SK-N-SH (cell line): ENCODE results near the gene MEI1. TPM values are rescaled to one million over a fixed set of nuclear protein-coding genes. Genes with fewer than 3 reads are reported as not detected.

Source experiments
- CTCF ChIA-PET: fragments of 300-600, 350-600 bp; formaldehyde crosslinking; extraction: SDS; loops from one replicate; lab custom pipeline; 2021; lab: Yijun Ruan, JAX
- POLR2A ChIA-PET: fragments of 350-600 bp; sonication (Branson Sonifier 250); formaldehyde crosslinking; extraction: SDS; loops from one replicate; lab custom pipeline; 2020; ENCODE audit warnings: antibody characterized with exemption, inconsistent platforms; lab: Yijun Ruan, JAX
- DNase-seq: peaks from one replicate; pipeline ENCODE4 v3.0.0; 2012
- H2AFZ ChIP-seq: fragments of 200-600 bp; sonication (generic); 2 replicates; pipeline ENCODE4 v1.8.1; 2016; ENCODE audit warnings: antibody characterized with exemption, mild to moderate bottlenecking, low read depth
- H3F3A ChIP-seq: fragments of 200-600 bp; sonication (generic); replicated peaks from 2 replicates; pipeline ENCODE3; 2016; ENCODE audit warnings: antibody characterized with exemption, mild to moderate bottlenecking; ENCODE audit not compliant: insufficient read depth
- H3K27ac ChIP-seq, 2 experiments: fragments of 200-500 bp in 1 of 2; fragments of 200-600 bp in 1 of 2; sonication (Bioruptor generic) in 1 of 2; sonication (generic), shearing (Covaris generic) in 1 of 2; 2 replicates each; pipeline versions ENCODE4 v1.5.1 to v1.6.1; 2014 to 2016; ENCODE audit warnings: low read depth in 2 of 2, inconsistent platforms in 1 of 2, low read length in 1 of 2, mild to moderate bottlenecking in 1 of 2, mixed read lengths in 1 of 2
- H3K27me3 ChIP-seq: fragments of 200-600 bp; sonication (generic), shearing (Covaris generic); 2 replicates; pipeline ENCODE4 v1.6.1; 2016; ENCODE audit warnings: mixed run types; ENCODE audit not compliant: insufficient read depth
- H3K36me3 ChIP-seq, 2 experiments: fragments of 200-500 bp in 1 of 2; fragments of 200-600 bp in 1 of 2; sonication (Bioruptor generic) in 1 of 2; sonication (generic) in 1 of 2; replicated peaks in 1 of 2; 2 replicates each; pipeline versions ENCODE3 to v1.5.1; 2014 to 2016; ENCODE audit warnings: low read length in 1 of 2, mild to moderate bottlenecking in 1 of 2; ENCODE audit not compliant: insufficient read depth in 2 of 2, control insufficient read depth in 1 of 2
- H3K4me1 ChIP-seq, 2 experiments: fragments of 200-500 bp in 1 of 2; fragments of 200-600 bp in 1 of 2; sonication (Bioruptor generic) in 1 of 2; sonication (generic), shearing (Covaris generic) in 1 of 2; 2 replicates each; pipeline versions ENCODE4 v1.5.1 to v1.6.1; 2014 to 2016; ENCODE audit warnings: low read depth in 1 of 2, low read length in 1 of 2, mixed run types in 1 of 2; ENCODE audit not compliant: insufficient read depth in 2 of 2, control insufficient read depth in 1 of 2
- H3K4me2 ChIP-seq: fragments of 200-600 bp; sonication (generic), shearing (Covaris generic); 2 replicates; pipeline ENCODE4 v1.6.1; 2017; ENCODE audit warnings: mixed run types
- H3K4me3 ChIP-seq, 2 experiments: fragments of 200-500 bp in 1 of 2; fragments of 200-600 bp in 1 of 2; sonication (Bioruptor generic) in 1 of 2; sonication (generic), shearing (Covaris generic) in 1 of 2; 2 replicates each; pipeline versions ENCODE4 v1.5.1 to v1.8.1; 2014 to 2016; ENCODE audit warnings: low read depth in 2 of 2, inconsistent platforms in 1 of 2, low read length in 1 of 2, mild to moderate bottlenecking in 1 of 2, mixed read lengths in 1 of 2, moderate library complexity in 1 of 2
- H3K79me2 ChIP-seq: fragments of 200-600 bp; sonication (generic); 2 replicates; pipeline ENCODE4 v1.8.1; 2017; ENCODE audit warnings: mild to moderate bottlenecking; ENCODE audit not compliant: insufficient read depth
- H3K9ac ChIP-seq: fragments of 200-600 bp; sonication (generic); 2 replicates; pipeline ENCODE4 v1.6.1; 2017; ENCODE audit warnings: mixed run types
- H3K9me2 ChIP-seq: fragments of 200-600 bp; sonication (generic); 2 replicates; pipeline ENCODE4 v1.6.1; 2017; ENCODE audit warnings: mixed run types
- H3K9me3 ChIP-seq: fragments of 200-600 bp; sonication (generic); 2 replicates; pipeline ENCODE4 v1.6.1; 2017; ENCODE audit warnings: mixed run types, mild to moderate bottlenecking, moderate library complexity
- H4K20me1 ChIP-seq: fragments of 200-600 bp; sonication (generic); 2 replicates; pipeline ENCODE4 v1.6.1; 2017; ENCODE audit warnings: mild to moderate bottlenecking, mixed run types; ENCODE audit not compliant: insufficient read depth
- GABPA ChIP-seq: IDR thresholded peaks from 2 replicates; pipeline ENCODE4 v1.4.0; 2012; ENCODE audit warnings: low read depth, mild to moderate bottlenecking
- JUND ChIP-seq: IDR thresholded peaks from 2 replicates; pipeline ENCODE4 v1.4.0; 2012
- RAD21 ChIP-seq: IDR thresholded peaks from 2 replicates; pipeline ENCODE4 v1.6.1; 2012; ENCODE audit warnings: mild to moderate bottlenecking, low read length
- REST ChIP-seq: IDR thresholded peaks from 2 replicates; pipeline ENCODE4 v1.6.1; 2012; ENCODE audit warnings: mild to moderate bottlenecking, low read depth, low read length, moderate library complexity
- RFX5 ChIP-seq: IDR thresholded peaks from 2 replicates; pipeline ENCODE4 v1.6.1; 2012; ENCODE audit warnings: mild to moderate bottlenecking, improper control_type of control experiment, low read length
- TCF12 ChIP-seq: IDR thresholded peaks from 2 replicates; pipeline ENCODE4 v1.4.0; 2012
- USF2 ChIP-seq: fragments of 150-350 bp; IDR thresholded peaks from 2 replicates; pipeline ENCODE4 v1.6.1; 2017; ENCODE audit warnings: antibody characterized with exemption, low read length, low read depth, borderline replicate concordance
- YY1 ChIP-seq: IDR thresholded peaks from 2 replicates; pipeline ENCODE4 v1.4.0; 2012; ENCODE audit warnings: low read depth, mild to moderate bottlenecking
- WGBS: methylation state at CpG from one replicate; pipeline ENCODE4 v1.1.6; 2017; ENCODE audit warnings: low lambda C conversion rate; 5-methylcytosine and 5-hydroxymethylcytosine counted together
- polyA plus RNA-seq, 3 experiments: library from polyadenylated mRNA; depleted of rRNA; stranded (reverse); fragments of >200 nt; gene quantifications; 2 replicates each; pipeline ENCODE4 v1.2.3, GENCODE V29; 2012
- TF ChIP-seq, protein P1 (sequence below): IDR thresholded peaks from 2 replicates; pipeline ENCODE4; 2012

MEI1 gene
- polyA plus RNA-seq, 1 of the 3 experiments (the other 2 are of a cell fraction) = not detected

DNA sequence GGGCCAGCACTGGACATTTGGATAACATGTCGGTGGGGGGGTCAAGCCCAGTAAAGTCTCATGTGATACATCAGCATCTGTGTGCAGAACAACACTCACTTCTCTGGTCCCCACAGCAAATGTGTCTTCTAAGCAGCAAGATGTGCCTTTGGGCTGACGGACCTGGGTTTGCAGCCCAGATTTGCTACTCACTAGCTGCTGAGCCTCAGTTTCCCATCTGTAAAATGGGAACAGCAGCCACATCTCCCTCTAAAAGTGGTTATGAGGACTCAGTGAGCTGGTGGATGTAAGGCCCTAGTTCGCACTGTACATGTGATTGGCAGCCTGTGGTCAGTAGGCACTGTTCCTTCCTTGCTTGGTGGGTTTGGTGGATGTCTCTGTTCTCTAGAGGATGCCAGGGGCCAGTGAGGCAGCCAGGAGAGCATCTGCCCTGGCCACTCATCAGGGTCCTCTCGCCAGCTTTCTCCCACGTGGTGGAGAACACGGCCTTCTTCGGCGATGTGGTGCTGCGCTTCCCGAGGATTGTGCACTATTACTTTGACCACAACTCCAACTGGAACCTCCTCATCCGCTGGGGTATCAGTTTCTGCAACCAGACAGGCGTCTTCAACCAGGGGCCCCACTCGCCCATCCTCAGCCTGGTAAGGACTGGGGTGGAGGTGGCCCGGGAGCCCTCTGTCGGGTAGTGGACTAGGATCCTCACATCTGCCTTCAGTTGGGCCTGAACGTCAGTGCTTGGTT lies 113.7 kb downstream of the MEI1 start:
- no peaks in the 10 kb centered on the region for H3K79me2 ChIP-seq
- no peaks in the 10 kb centered on the region for H3K27me3 ChIP-seq
- TF ChIP-seq YY1 = no peak
- TF ChIP-seq RFX5 = no peak
- no peak for TF ChIP-seq RAD21
- no peak for TF ChIP-seq REST
- TF ChIP-seq JUND = no peak
- TF ChIP-seq, protein P1, sequence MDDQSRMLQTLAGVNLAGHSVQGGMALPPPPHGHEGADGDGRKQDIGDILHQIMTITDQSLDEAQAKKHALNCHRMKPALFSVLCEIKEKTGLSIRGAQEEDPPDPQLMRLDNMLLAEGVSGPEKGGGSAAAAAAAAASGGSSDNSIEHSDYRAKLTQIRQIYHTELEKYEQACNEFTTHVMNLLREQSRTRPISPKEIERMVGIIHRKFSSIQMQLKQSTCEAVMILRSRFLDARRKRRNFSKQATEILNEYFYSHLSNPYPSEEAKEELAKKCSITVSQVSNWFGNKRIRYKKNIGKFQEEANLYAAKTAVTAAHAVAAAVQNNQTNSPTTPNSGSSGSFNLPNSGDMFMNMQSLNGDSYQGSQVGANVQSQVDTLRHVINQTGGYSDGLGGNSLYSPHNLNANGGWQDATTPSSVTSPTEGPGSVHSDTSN = no peak
- TF ChIP-seq, all 33 proteins: peak for 0
- Histone ChIP-seq H3K9me2 (no peaks in the 10 kb centered on the region), H3K36me3 (no peaks in the 10 kb centered on the region), H3K27ac (no peak overlapping the region), H4K20me1 (no peaks in the 10 kb centered on the region), H3K9ac (no peak overlapping the region), H3K9me3 (no peaks in the 10 kb centered on the region), H3F3A (no peaks in the 10 kb centered on the region), H2AFZ (no peak overlapping the region), H3K4me2 (no peak overlapping the region), H3K4me1 (no peaks in the 10 kb centered on the region), H3K4me3 (no peak overlapping the region)
- WGBS = 98% methylated on average over 9 of the region's 16 CpGs
- ChIA-PET POLR2A (no interaction called here), CTCF (no interaction called here)
- DNase-seq = no peak

DNA sequence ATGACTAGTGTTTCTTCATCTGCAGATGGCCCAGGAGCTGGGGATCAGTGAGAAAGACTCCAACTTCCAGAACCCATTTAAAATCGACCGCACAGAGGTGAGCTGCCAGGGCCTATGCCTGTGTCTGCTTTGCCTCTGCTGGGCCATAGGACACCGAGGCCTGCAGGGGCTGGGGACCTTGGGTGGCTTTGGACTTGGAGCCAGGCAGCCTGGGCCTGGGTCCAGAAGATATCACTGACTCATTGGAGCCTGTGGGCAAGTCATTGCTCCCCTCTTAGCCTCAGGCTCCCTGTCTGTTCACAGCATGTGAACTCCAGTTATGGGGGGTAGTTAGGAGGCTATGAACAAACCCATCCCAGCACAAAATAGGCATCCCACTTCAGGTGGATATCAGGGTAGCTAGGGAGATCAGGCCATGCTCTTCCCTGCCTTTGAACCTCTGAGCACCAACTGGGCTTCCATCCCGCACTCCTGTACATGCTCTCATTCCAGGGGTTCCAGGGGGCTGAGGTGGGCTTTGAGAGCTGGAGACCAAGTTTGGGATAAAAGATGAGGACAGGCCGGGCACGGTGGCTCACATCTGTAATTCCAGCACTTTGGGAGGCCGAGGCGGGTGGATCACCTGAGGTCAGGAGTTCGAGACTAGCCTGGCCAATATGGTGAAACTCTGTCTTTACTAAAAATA lies 114.6 kb downstream of the MEI1 start:
- Histone ChIP-seq H3K4me3 (no peak overlapping the region), H3K9me2 (no peaks in the 10 kb centered on the region), H3F3A (no peaks in the 10 kb centered on the region), H3K9me3 (no peaks in the 10 kb centered on the region), H3K27me3 (no peaks in the 10 kb centered on the region), H3K27ac (no peak overlapping the region), H2AFZ (no peak overlapping the region), H3K9ac (no peak overlapping the region), H3K4me1 (no peaks in the 10 kb centered on the region), H3K4me2 (no peak overlapping the region), H4K20me1 (no peaks in the 10 kb centered on the region), H3K79me2 (no peaks in the 10 kb centered on the region), H3K36me3 (no peaks in the 10 kb centered on the region)
- DNase-seq = no peak
- 100% methylated on average over 1 of the region's 9 CpGs for WGBS
- CTCF ChIA-PET = no interaction called here
- POLR2A ChIA-PET = no interaction called here
- TF ChIP-seq GABPA (no peak), USF2 (no peak), TCF12 (no peak)
